IMR-90 (cell line): ENCODE results near the gene CPB1.

Source experiments
- BHLHE40 ChIP-seq: fragments of 150-350 bp; IDR thresholded peaks from 2 replicates; pipeline ENCODE4 v1.6.1; 2016; ENCODE audit warnings: mild to moderate bottlenecking, low read depth, low read length
- CEBPB ChIP-seq: IDR thresholded peaks from 2 replicates; pipeline ENCODE4 v1.6.1; 2012; ENCODE audit warnings: low read depth, low read length, improper control_type of control experiment
- CHD1 ChIP-seq: IDR thresholded peaks from 2 replicates; pipeline ENCODE4 v1.6.1; 2012; ENCODE audit warnings: low read depth, low read length, improper control_type of control experiment
- CTCF ChIP-seq: conservative IDR thresholded peaks from 2 replicates; pipeline ENCODE4 v1.5.1; 2012; ENCODE audit warnings: mild to moderate bottlenecking, low read depth, low read length, improper control_type of control experiment
- MAZ ChIP-seq: IDR thresholded peaks from 2 replicates; pipeline ENCODE4 v1.6.1; 2012; ENCODE audit warnings: low read depth, mild to moderate bottlenecking, low read length, improper control_type of control experiment, moderate library complexity, borderline replicate concordance
- MXI1 ChIP-seq: IDR thresholded peaks from 2 replicates; pipeline ENCODE4 v1.6.1; 2012; ENCODE audit warnings: low read depth, mild to moderate bottlenecking, low read length, moderate library complexity, borderline replicate concordance
- POLR2A ChIP-seq: IDR thresholded peaks from 2 replicates; pipeline ENCODE4 v1.6.1; 2012; ENCODE audit warnings: mild to moderate bottlenecking, low read depth, low read length
- RFX5 ChIP-seq: IDR thresholded peaks from 2 replicates; pipeline ENCODE4 v1.8.0; 2012; ENCODE audit warnings: low read depth, mild to moderate bottlenecking, low read length, moderate library complexity

DNA sequence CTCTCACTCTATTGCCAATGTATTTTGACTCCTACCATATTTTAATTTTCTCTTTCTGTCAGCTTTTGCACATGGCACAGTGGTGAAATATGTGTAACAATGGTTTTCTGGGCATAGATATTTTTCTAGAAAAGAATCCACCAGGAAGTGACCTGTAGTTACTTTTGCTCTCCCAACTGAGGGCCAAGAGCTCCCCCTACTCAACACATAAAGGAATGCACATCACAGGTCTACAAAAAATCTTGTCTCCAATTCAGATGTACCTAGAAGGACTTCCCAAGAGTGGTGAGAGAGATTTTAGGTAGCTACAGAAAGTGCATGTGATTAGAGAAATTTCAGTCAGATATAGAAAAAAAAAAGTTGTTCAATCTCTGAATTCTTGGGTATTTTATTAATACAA lies 53.1 kb downstream of the CPB1 start:
- TF ChIP-seq CTCF (no peak), BHLHE40 (no peak), MAZ (no peak), POLR2A (no peak), CHD1 (no peak), CEBPB (no peak), MXI1 (no peak), RFX5 (no peak)
